Chondrocyte (in vitro differentiated cells): ENCODE data around the gene NES. TPM values are rescaled to one million over a fixed set of nuclear protein-coding genes. Genes with fewer than 3 reads are reported as not detected.

ENCODE experiments used
- DNase-seq: peaks from one replicate; pipeline ENCODE4 v3.0.0; 2021; ENCODE audit warnings: mixed read lengths, low spot score
- H3K27ac Mint-ChIP-seq: one replicate; pipeline ENCODE4 v1.8.0; 2021; ENCODE audit warnings: mild to moderate bottlenecking, moderate library complexity, mixed read lengths; ENCODE audit not compliant: unreplicated experiment
- H3K27me3 Mint-ChIP-seq: 2 replicates; pipeline ENCODE4 v1.8.0; 2021; ENCODE audit warnings: low read depth, mixed read lengths
- H3K36me3 Mint-ChIP-seq: 2 replicates; pipeline ENCODE4 v1.8.0; 2021; ENCODE audit warnings: low read depth, mixed read lengths
- H3K4me1 Mint-ChIP-seq: 2 replicates; pipeline ENCODE4 v1.8.0; 2021; ENCODE audit warnings: low read depth, mild to moderate bottlenecking, mixed read lengths
- H3K4me3 Mint-ChIP-seq: one replicate; pipeline ENCODE4 v1.8.0; 2021; ENCODE audit warnings: mild to moderate bottlenecking, moderate library complexity, mixed read lengths; ENCODE audit not compliant: unreplicated experiment
- H3K9me3 Mint-ChIP-seq: 2 replicates; pipeline ENCODE4 v1.8.0; 2021; ENCODE audit warnings: low read depth, mixed read lengths
- CTCF ChIP-seq: fragments of 200-600 bp; sonication (generic); IDR thresholded peaks from 2 replicates; pipeline ENCODE4 v1.5.0; 2021; ENCODE audit warnings: antibody characterized with exemption, mild to moderate bottlenecking, moderate library complexity
- total RNA-seq: library from RNA; stranded (reverse); gene quantifications from 3 replicates; pipeline ENCODE4 v1.2.1, GENCODE V29; 2021

The NES gene
- total RNA-seq, 1 donor from 2014 or later: 6.0 TPM

GRCh38 chr1:156644640-156645039, 32.6 kb downstream of the NES start:
- H3K4me1 Mint-ChIP-seq: peaks cover 16% of the 10 kb centered on the region
- H3K36me3 Mint-ChIP-seq: peaks cover 2% of the 10 kb centered on the region
- no peak for TF ChIP-seq CTCF
- no peak overlapping the region for H3K27ac Mint-ChIP-seq
- no peaks in the 10 kb centered on the region for H3K9me3 Mint-ChIP-seq
- DNase-seq: no peak
- H3K4me3 Mint-ChIP-seq: no peak overlapping the region
- H3K27me3 Mint-ChIP-seq: peaks cover 62% of the 10 kb centered on the region

- TF ChIP-seq CTCF: no peak
- H3K4me3 Mint-ChIP-seq: no peak overlapping the region
- H3K27ac Mint-ChIP-seq: peak overlapping the region; percentile 50
- no peak for DNase-seq
- H3K4me1 Mint-ChIP-seq: peaks cover 20% of the 10 kb centered on the region
- no peaks in the 10 kb centered on the region for H3K9me3 Mint-ChIP-seq
- peaks cover 67% of the 10 kb centered on the region for H3K27me3 Mint-ChIP-seq
- peaks cover 2% of the 10 kb centered on the region for H3K36me3 Mint-ChIP-seq
Observed at GRCh38 chr1:156644146-156644545, 33.1 kb downstream of the NES start.

GRCh38 chr1:156643778-156644092, 33.5 kb downstream of the NES start:
- Mint-ChIP-seq H3K36me3 (peaks cover 2% of the 10 kb centered on the region), H3K27me3 (peaks cover 67% of the 10 kb centered on the region), H3K4me1 (peaks cover 23% of the 10 kb centered on the region), H3K27ac (no peak overlapping the region), H3K4me3 (no peak overlapping the region), H3K9me3 (no peaks in the 10 kb centered on the region)
- DNase-seq: no peak
- no peak for TF ChIP-seq CTCF

- Mint-ChIP-seq H3K36me3 (peaks cover 2% of the 10 kb centered on the region), H3K4me3 (no peak overlapping the region), H3K27me3 (peaks cover 69% of the 10 kb centered on the region), H3K27ac (no peak overlapping the region), H3K9me3 (no peaks in the 10 kb centered on the region), H3K4me1 (peaks cover 23% of the 10 kb centered on the region)
- no peak for TF ChIP-seq CTCF
- no peak for DNase-seq
Observed at GRCh38 chr1:156643049-156643777, 34.0 kb downstream of the NES start.

GRCh38 chr1:156642265-156643048, 34.8 kb downstream of the NES start:
- no peak for DNase-seq
- H3K4me1 Mint-ChIP-seq: peaks cover 23% of the 10 kb centered on the region
- H3K4me3 Mint-ChIP-seq: peak overlapping the region; percentile 65
- H3K9me3 Mint-ChIP-seq: no peaks in the 10 kb centered on the region
- peaks cover 2% of the 10 kb centered on the region for H3K36me3 Mint-ChIP-seq
- TF ChIP-seq CTCF: no peak
- peaks cover 70% of the 10 kb centered on the region for H3K27me3 Mint-ChIP-seq
- H3K27ac Mint-ChIP-seq: no peak overlapping the region
